K562 (cell line): ENCODE measurements around the gene FANCD2. TPM values are rescaled to one million over a fixed set of nuclear protein-coding genes. Genes with fewer than 3 reads are reported as not detected.

Source experiments
- ATAC-seq: fragments of 200-7000 bp; cut with Tn5 transposase; 3 replicates; pipeline ENCODE4 v1.9.1; 2020; ENCODE audit warnings: moderate library complexity
- BruUV-seq: library from RNA; stranded (reverse); fragments of 400-500 nt; replicated peaks from 2 replicates; lab custom pipeline; 2021; lab: Mats Ljungman, UMichigan
- CTCF ChIA-PET: fragments of 300-600 bp; formaldehyde crosslinking; extraction: SDS; loops from one replicate; lab custom pipeline; 2021; ENCODE audit warnings: low intra/inter-chr PET ratio; lab: Yijun Ruan, JAX
- POLR2A ChIA-PET: fragments of 300-600, 350-650 bp; sonication (Branson Sonifier 250); formaldehyde crosslinking; extraction: SDS; loops from one replicate; lab custom pipeline; 2021; ENCODE audit warnings: antibody characterized with exemption, inconsistent platforms; lab: Yijun Ruan, JAX
- DNase-seq, 4 experiments: peaks; one replicate each; pipeline versions ENCODE4 v3.0.0 to v3.0.0-alpha.2; 2011 to 2018; ENCODE audit warnings: low spot score in 3 of 4, mixed read lengths in 3 of 4; ENCODE audit errors: extremely low read depth in 1 of 4
- FAIRE-seq: peaks from 2 replicates; lab custom pipeline; 2011; peaks lifted over from hg19 to GRCh38; lab: Jason Lieb, UNC
- H2AFZ ChIP-seq: 2 replicates; pipeline ENCODE4 v1.6.0; 2011; ENCODE audit warnings: low read depth, low read length, control low read depth, inconsistent platforms
- H3K27ac ChIP-seq: fragments of 200-600 bp; 3 replicates; pipeline ENCODE4 v1.8.0; 2011; ENCODE audit warnings: low read depth, mild to moderate bottlenecking, control low read depth, inconsistent platforms, low read length, moderate library complexity, mixed read lengths; ENCODE audit errors: extremely low read depth
- H3K27me3 ChIP-seq, 2 experiments: fragments of 300-600 bp in 1 of 2; 2 replicates in 1 of 2; 3 replicates in 1 of 2; pipeline versions ENCODE4 v1.6.0 to v1.8.0; 2011; ENCODE audit warnings: inconsistent platforms in 2 of 2, low read length in 2 of 2, mild to moderate bottlenecking in 1 of 2, mixed read lengths in 1 of 2, moderate library complexity in 1 of 2; ENCODE audit not compliant: control insufficient read depth in 2 of 2, insufficient read depth in 2 of 2
- H3K36me3 ChIP-seq: fragments of 300-600 bp; 3 replicates; pipeline ENCODE4 v1.8.0; 2011; ENCODE audit warnings: mild to moderate bottlenecking, low read length, inconsistent platforms; ENCODE audit not compliant: control insufficient read depth, insufficient read depth
- H3K4me1 ChIP-seq, 2 experiments: fragments of 200-600 bp in 1 of 2; replicated peaks in 1 of 2; 2 replicates in 1 of 2; 3 replicates in 1 of 2; pipeline versions ENCODE4 v1.5.1 to v1.8.0; 2011; ENCODE audit warnings: inconsistent platforms in 2 of 2, low read length in 2 of 2, mild to moderate bottlenecking in 1 of 2, mixed read lengths in 1 of 2, moderate library complexity in 1 of 2; ENCODE audit not compliant: control insufficient read depth in 2 of 2, insufficient read depth in 2 of 2
- H3K4me2 ChIP-seq: 2 replicates; pipeline ENCODE4 v1.6.1; 2011; ENCODE audit warnings: low read length, control low read depth, inconsistent platforms, mixed read lengths; ENCODE audit not compliant: insufficient read depth
- H3K4me3 ChIP-seq: fragments of 200-600 bp; sonication (generic), shearing (Covaris generic); 2 replicates; pipeline ENCODE4 v1.5.1; 2016; ENCODE audit warnings: control low read depth, inconsistent platforms
- H3K79me2 ChIP-seq: fragments of 200-600 bp; 3 replicates; pipeline ENCODE4 v1.8.0; 2011; ENCODE audit warnings: low read length, inconsistent platforms; ENCODE audit not compliant: control insufficient read depth, insufficient read depth
- H3K9ac ChIP-seq, 2 experiments: 2 replicates each; pipeline versions ENCODE4 v1.6.0 to v1.6.1; 2011; ENCODE audit warnings: low read depth in 2 of 2, low read length in 2 of 2, control low read depth in 1 of 2, inconsistent platforms in 1 of 2, mild to moderate bottlenecking in 1 of 2, mixed read lengths in 1 of 2; ENCODE audit not compliant: insufficient read depth in 1 of 2
- H3K9me1 ChIP-seq: one replicate; pipeline ENCODE4 v1.6.0; 2011; ENCODE audit warnings: inconsistent platforms, mild to moderate bottlenecking, low read length, moderate library complexity; ENCODE audit not compliant: control insufficient read depth, insufficient read depth
- H3K9me3 ChIP-seq: replicated peaks from 2 replicates; pipeline ENCODE4 v1.5.1; 2011; ENCODE audit warnings: low read depth, low read length, inconsistent platforms; ENCODE audit not compliant: control insufficient read depth, insufficient read depth
- H4K20me1 ChIP-seq: replicated peaks from 2 replicates; pipeline ENCODE4 v1.6.1; 2011; ENCODE audit warnings: low read length, inconsistent platforms, mixed read lengths; ENCODE audit not compliant: control insufficient read depth, insufficient read depth
- ASH1L ChIP-seq: fragments of 450-650 bp; IDR thresholded peaks from 2 replicates; pipeline ENCODE4 v1.6.1; 2018; ENCODE audit warnings: borderline replicate concordance, mild to moderate bottlenecking, low read depth; ENCODE audit not compliant: partially characterized antibody
- CBFA2T3 ChIP-seq: fragments of 450-650 bp; IDR thresholded peaks from 2 replicates; pipeline ENCODE4 v1.6.1; 2017
- E4F1 ChIP-seq: fragments of 250-450 bp; sonication (Bioruptor Pico); IDR thresholded peaks from 2 replicates; pipeline ENCODE4 v1.5.0; 2021; ENCODE audit warnings: mild to moderate bottlenecking, borderline replicate concordance
- EWSR1 ChIP-seq: fragments of 450-650 bp; IDR thresholded peaks from 2 replicates; pipeline ENCODE4 v1.6.1; 2018; ENCODE audit warnings: borderline replicate concordance, mild to moderate bottlenecking, low read depth, moderate library complexity; ENCODE audit not compliant: partially characterized antibody
- KLF1 ChIP-seq: fragments of 450-650 bp; IDR thresholded peaks from 2 replicates; pipeline ENCODE4 v1.6.1; 2016; ENCODE audit warnings: missing genetic modification characterization, missing compliant biosample characterization
- MAZ ChIP-seq, 2 experiments: fragments of 450-650 bp in 1 of 2; sonication (generic) in 1 of 2; formaldehyde crosslinking; IDR thresholded peaks in 1 of 2; conservative IDR thresholded peaks in 1 of 2; 2 replicates each; pipeline versions ENCODE4 v1.4.0 to v1.5.0; 2020; ENCODE audit warnings: mild to moderate bottlenecking in 1 of 2, missing genetic modification reagents in 1 of 2
- MECOM ChIP-seq: fragments of 250-450 bp; sonication (Bioruptor Pico); IDR thresholded peaks from 2 replicates; pipeline ENCODE4 v1.8.0; 2022; ENCODE audit warnings: inconsistent platforms
- RBM22 ChIP-seq: fragments of 200-400 bp; formaldehyde crosslinking; IDR thresholded peaks from 2 replicates; pipeline ENCODE4 v1.6.1; 2018; ENCODE audit warnings: low read length, low read depth; ENCODE audit not compliant: poor library complexity, severe bottlenecking
- SMAD1 ChIP-seq: fragments of 150-350 bp; IDR thresholded peaks from 2 replicates; pipeline ENCODE4 v1.6.1; 2014; ENCODE audit warnings: low read length, low read depth; ENCODE audit not compliant: partially characterized antibody
- TAF15 ChIP-seq: fragments of 200-400 bp; formaldehyde crosslinking; IDR thresholded peaks from 2 replicates; pipeline ENCODE4 v1.6.1; 2017; ENCODE audit warnings: mild to moderate bottlenecking, low read depth, low read length, moderate library complexity
- TAL1 ChIP-seq: fragments of 450-650 bp; IDR thresholded peaks from 2 replicates; pipeline ENCODE4 v1.6.1; 2016; ENCODE audit warnings: mild to moderate bottlenecking
- THRA ChIP-seq: fragments of 450-650 bp; IDR thresholded peaks from 2 replicates; pipeline ENCODE4 v1.6.1; 2017; ENCODE audit warnings: mild to moderate bottlenecking, moderate library complexity
- ZNF217 ChIP-seq: sonication (generic); formaldehyde crosslinking; IDR thresholded peaks from 2 replicates; pipeline ENCODE4 v1.8.0; 2022; ENCODE audit warnings: mild to moderate bottlenecking, missing genetic modification reagents
- WGBS: fragments of 100-300 bp; shearing (Covaris generic); methylation state at CpG from one replicate; pipeline ENCODE4 v1.1.6; 2016; ENCODE audit warnings: low coverage, mixed read lengths; ENCODE audit not compliant: insufficient coverage; ENCODE audit errors: missing lambda C conversion rate; 5-methylcytosine and 5-hydroxymethylcytosine counted together
- in situ Hi-C: fragments of 300-500 bp; cut with MboI; formaldehyde crosslinking; loops from 4 replicates; pipeline ENCODE4 v1.15.0; 2018; ENCODE audit warnings: inconsistent platforms, mixed read lengths
- intact Hi-C: fragments of 100-400 bp; cut with micrococcal nuclease; formaldehyde crosslinking; loops from 2 replicates; pipeline ENCODE4 v1.14.2; 2022
- polyA plus RNA-seq, 8 experiments: library from polyadenylated mRNA; depleted of rRNA in 4 of 8; stranded (reverse) in 5 of 8; unstranded in 3 of 8; fragments of >200 nt; fragmentation: Nextera tagmentation in 2 of 8; fragmentation: Illumina TruSeq in 1 of 8; extraction: Ambion mirVana in 2 of 8; extraction: Trizol in 1 of 8; gene quantifications; 2 replicates each; pipeline versions ENCODE4 v1.2.1 to v1.2.3, GENCODE V29; 2011 to 2014; ENCODE audit warnings: inconsistent platforms in 1 of 8, missing spikeins in 1 of 8
- total RNA-seq, 7 experiments: library from RNA; depleted of rRNA in 6 of 7; stranded (reverse); fragments of >200 nt in 6 of 7; fragmentation: Illumina TruSeq in 2 of 7; extraction: Trizol in 2 of 7; gene quantifications; 2 replicates each; pipeline versions ENCODE4 v1.2.1 to v1.2.3, GENCODE V29; 2011 to 2021; ENCODE audit warnings: low replicate concordance in 1 of 7

The FANCD2 gene
- total and polyA plus RNA-seq, 9 of the 15 experiments (the other 6 are each of a cell fraction or from before 2014, with no cell fraction given) = 59.4 to 137 (median 96.1) TPM

- intact Hi-C loops = no loop called here
- H3K4me2 ChIP-seq = no peak overlapping the region
- TF ChIP-seq MAZ (CRISPR knock-in tag; conservative IDR thresholded peaks at IDR 0.05 in 1 of 2, IDR thresholded peaks at IDR 0.05 in 1 of 2) = no peak
- DNase-seq = no peak
- in situ Hi-C loops = no loop called here
- H3K36me3 ChIP-seq = peaks cover 63% of the 10 kb centered on the region
- H4K20me1 ChIP-seq = no peaks in the 10 kb centered on the region
- FAIRE-seq = no peak
- no peaks in the 10 kb centered on the region for H3K9me3 ChIP-seq
- ChIA-PET CTCF (no interaction called here), POLR2A (interaction anchor here (0.5 to 2.9 kb wide), 5 partner anchors 10 to 63 kb away, joined by 3 to 10 read pairs (median 6); partner anchors contain the start of gene FANCD2OS)
- H3K27me3 ChIP-seq = no peaks in the 10 kb centered on the region
- H3K9me1 ChIP-seq = no peaks in the 10 kb centered on the region
- no peak overlapping the region for H3K4me3 ChIP-seq
- ATAC-seq = no peak
- H3K9ac ChIP-seq = no peak overlapping the region
- H3K79me2 ChIP-seq = no peaks in the 10 kb centered on the region
- no peak overlapping the region for H2AFZ ChIP-seq
- no TSS peak for BruUV-seq
- H3K27ac ChIP-seq = no peak overlapping the region
- 96% methylated on average over 5 of the region's 5 CpGs for WGBS
- no peaks in the 10 kb centered on the region for H3K4me1 ChIP-seq
These were observed 72.8 kb downstream of the FANCD2 start for GRCh38 chr3:10099041-10099440.

- Histone ChIP-seq H3K4me3 (no peak overlapping the region), H3K36me3 (peaks cover 7% of the 10 kb centered on the region; the same call in 2 of the 3 replicates), H3K4me1 (peaks cover 0 to 5% of the 10 kb centered on the region in 2 experiments; a peak in 3 of 5 replicates), H3K79me2 (no peaks in the 10 kb centered on the region), H2AFZ (no peak overlapping the region), H3K27ac (no peak overlapping the region), H3K27me3 (no peaks in the 10 kb centered on the region), H4K20me1 (no peaks in the 10 kb centered on the region), H3K9ac (no peak overlapping the region), H3K9me1 (no peaks in the 10 kb centered on the region), H3K9me3 (no peaks in the 10 kb centered on the region), H3K4me2 (no peak overlapping the region; the same call in 1 of the 2 replicates)
- in situ Hi-C loops = no loop called here
- ATAC-seq = peak; percentile 50
- intact Hi-C loops = no loop called here
- ChIA-PET CTCF (no interaction called here), POLR2A (no interaction called here)
- peak in 2 of 4 experiments; percentile 51 for DNase-seq
- BruUV-seq = no TSS peak
- FAIRE-seq = peak; percentile 83
- 46% methylated on average over 2 of the region's 2 CpGs for WGBS
- TF ChIP-seq MECOM (CRISPR knock-in tag) (no peak), THRA (no peak), ZNF217 (no peak), SMAD1 (no peak), TAL1 (peak; percentile 64), ASH1L (no peak), KLF1 (tag) (no peak), EWSR1 (no peak), RBM22 (no peak), CBFA2T3 (peak; percentile 78), E4F1 (CRISPR knock-in tag) (no peak), TAF15 (no peak)
These were observed 80.7 kb downstream of the FANCD2 start for GRCh38 chr3:10106919-10107318.
